SK-MEL-5 (cell line): ENCODE results near the gene GNB5. TPM values are rescaled to one million over a fixed set of nuclear protein-coding genes. Genes with fewer than 3 reads are reported as not detected.
A peak's percentile ranks its signal among the peaks of the same experiment; 100 is the strongest.

Experiments
- DNase-seq: peaks from one replicate; pipeline ENCODE4 v3.0.0-alpha.2; 2016; ENCODE audit warnings: low read depth, low spot score
- in situ Hi-C: cut with HindIII; loops from 2 replicates; pipeline ENCODE4 v1.10.0; 2016; ENCODE audit warnings: low sequenced_read_pairs, high pct_unique_total_duplicates, low pct_unique_long_range_greater_than_20kb
- total RNA-seq: library from RNA; depleted of rRNA; stranded (reverse); fragments of >200 nt; shearing (Covaris generic); gene quantifications from 2 replicates; pipeline ENCODE4 v1.2.3, GENCODE V29; 2014

GNB5 gene
- total RNA-seq, 1 experiment from 2014 or later, result 28.2 TPM

- in situ Hi-C loops, result no loop called here
- DNase-seq, result no peak
These were observed 35.3 kb downstream of the GNB5 start for GRCh38 chr15:52155878-52156277.

GRCh38 chr15:52154896-52155865 is 36.0 kb downstream of the GNB5 start:
- in situ Hi-C loops, result no loop called here
- DNase-seq, result no peak

- no peak for DNase-seq
- in situ Hi-C loops, result no loop called here
These were observed 37.0 kb downstream of the GNB5 start for GRCh38 chr15:52153900-52154895.

GRCh38 chr15:52151353-52151752 is 39.8 kb downstream of the GNB5 start:
- no peak for DNase-seq
- in situ Hi-C loops, result no loop called here

GRCh38 chr15:52150871-52151270 is 40.3 kb downstream of the GNB5 start:
- in situ Hi-C loops, result no loop called here

GRCh38 chr15:52150043-52150825 is 41.0 kb downstream of the GNB5 start:
- DNase-seq, result no peak
- in situ Hi-C loops, result no loop called here

More at GRCh38 chr15:52150871-52151270, 40.3 kb downstream of the GNB5 start:
- no peak for DNase-seq

- in situ Hi-C loops, result no loop called here
- no peak for DNase-seq
These were observed 42.8 kb downstream of the GNB5 start for GRCh38 chr15:52148403-52148802.

- no peak for DNase-seq
- in situ Hi-C loops, result no loop called here
These were observed 44.4 kb downstream of the GNB5 start for GRCh38 chr15:52146776-52147175.

GRCh38 chr15:52146261-52146660 is 44.9 kb downstream of the GNB5 start:
- DNase-seq, result no peak
- in situ Hi-C loops, result no loop called here

GRCh38 chr15:52144656-52145178 is 46.5 kb downstream of the GNB5 start:
- no peak for DNase-seq
- in situ Hi-C loops, result no loop called here

GRCh38 chr15:52143873-52144272 is 47.3 kb downstream of the GNB5 start:
- no peak for DNase-seq
- in situ Hi-C loops, result no loop called here

- in situ Hi-C loops, result no loop called here
- DNase-seq, result no peak
These were observed 50.5 kb downstream of the GNB5 start for GRCh38 chr15:52140646-52141045.

GRCh38 chr15:52139599-52140462 is 51.4 kb downstream of the GNB5 start:
- in situ Hi-C loops, result no loop called here
- peak; percentile 79 for DNase-seq

- in situ Hi-C loops, result no loop called here
- DNase-seq, result no peak
These were observed 53.5 kb downstream of the GNB5 start for GRCh38 chr15:52137432-52138357.

GRCh38 chr15:52136442-52136980 is 54.7 kb downstream of the GNB5 start:
- no peak for DNase-seq
- in situ Hi-C loops, result no loop called here
